WTC11 (cell line): ENCODE data around the gene ARHGEF18. TPM values are rescaled to one million over a fixed set of nuclear protein-coding genes. Genes with fewer than 3 reads are reported as not detected.

Experiments used
- ATAC-seq: fragments of 200-7000 bp; cut with Tn5 transposase; 2 replicates; pipeline ENCODE4 v1.10.0; 2021; ENCODE audit warnings: mild to moderate bottlenecking, moderate library complexity
- CTCF ChIA-PET: fragments of 300-600 bp; sonication (Branson Sonifier 250); formaldehyde crosslinking; loops from one replicate; lab custom pipeline; 2021; ENCODE audit warnings: antibody characterized with exemption; lab: Charles Lee
- POLR2A ChIA-PET: fragments of 350-600 bp; sonication (Branson Sonifier 250); formaldehyde crosslinking; loops from one replicate; lab custom pipeline; 2021; ENCODE audit warnings: antibody characterized with exemption; lab: Charles Lee
- DNase-seq: peaks from one replicate; pipeline ENCODE4 v3.0.0; 2021; ENCODE audit warnings: low spot score
- H3K27ac Mint-ChIP-seq: 2 replicates; pipeline ENCODE4 v1.8.0; 2021; ENCODE audit warnings: mixed read lengths
- H3K27me3 Mint-ChIP-seq: 2 replicates; pipeline ENCODE4 v1.8.0; 2021; ENCODE audit warnings: low read depth, mild to moderate bottlenecking, moderate library complexity, mixed read lengths
- H3K36me3 Mint-ChIP-seq: 2 replicates; pipeline ENCODE4 v1.8.0; 2021; ENCODE audit warnings: mixed read lengths
- H3K4me1 Mint-ChIP-seq: 2 replicates; pipeline ENCODE4 v1.8.0; 2022; ENCODE audit warnings: mixed read lengths
- H3K4me3 Mint-ChIP-seq: 2 replicates; pipeline ENCODE4 v1.8.0; 2021; ENCODE audit warnings: mild to moderate bottlenecking, moderate library complexity, mixed read lengths
- H3K9me3 Mint-ChIP-seq: 2 replicates; pipeline ENCODE4 v1.8.0; 2021; ENCODE audit warnings: mixed read lengths
- ARID4B ChIP-seq: sonication (generic); formaldehyde crosslinking; IDR thresholded peaks from 2 replicates; pipeline ENCODE4 v1.8.0; 2023; ENCODE audit warnings: missing genetic modification reagents, mild to moderate bottlenecking, borderline replicate concordance
- CBFB ChIP-seq: sonication (generic); formaldehyde crosslinking; IDR thresholded peaks from 2 replicates; pipeline ENCODE4 v1.8.1; 2022; ENCODE audit warnings: mild to moderate bottlenecking, low read depth, missing genetic modification reagents
- E2F1 ChIP-seq: sonication (generic); formaldehyde crosslinking; IDR thresholded peaks from 2 replicates; pipeline ENCODE4 v1.8.0; 2022; ENCODE audit warnings: mild to moderate bottlenecking, missing genetic modification reagents
- E2F4 ChIP-seq: sonication (generic); formaldehyde crosslinking; IDR thresholded peaks from 2 replicates; pipeline ENCODE4 v1.8.1; 2022; ENCODE audit warnings: low read depth, mild to moderate bottlenecking, moderate library complexity, missing genetic modification reagents, borderline replicate concordance
- E2F5 ChIP-seq: sonication (generic); formaldehyde crosslinking; IDR thresholded peaks from 2 replicates; pipeline ENCODE4 v1.8.1; 2022; ENCODE audit warnings: mild to moderate bottlenecking, moderate library complexity, missing genetic modification reagents
- EMX1 ChIP-seq: fragments of 250-450 bp; sonication (Bioruptor Pico); IDR thresholded peaks from 2 replicates; pipeline ENCODE4 v1.8.0; 2021; ENCODE audit warnings: mild to moderate bottlenecking
- ETV6 ChIP-seq: sonication (generic); formaldehyde crosslinking; IDR thresholded peaks from 2 replicates; pipeline ENCODE4 v1.8.1; 2022; ENCODE audit warnings: mild to moderate bottlenecking, missing genetic modification reagents
- FOXJ3 ChIP-seq: sonication (generic); formaldehyde crosslinking; IDR thresholded peaks from 2 replicates; pipeline ENCODE4 v1.9.0; 2021; ENCODE audit warnings: missing genetic modification reagents, mild to moderate bottlenecking, borderline replicate concordance
- FOXK1 ChIP-seq: sonication (generic); formaldehyde crosslinking; IDR thresholded peaks from 2 replicates; pipeline ENCODE4 v1.8.0; 2022; ENCODE audit warnings: mild to moderate bottlenecking, moderate library complexity, missing genetic modification reagents
- GABPB1 ChIP-seq: sonication (generic); formaldehyde crosslinking; IDR thresholded peaks from 2 replicates; pipeline ENCODE4 v1.8.1; 2023; ENCODE audit warnings: mild to moderate bottlenecking, missing genetic modification reagents
- GTF2I ChIP-seq: fragments of 250-450 bp; sonication (Bioruptor Pico); conservative IDR thresholded peaks from 2 replicates; pipeline ENCODE4 v1.4.0; 2021; ENCODE audit warnings: mild to moderate bottlenecking
- JUN ChIP-seq: sonication (generic); formaldehyde crosslinking; IDR thresholded peaks from 2 replicates; pipeline ENCODE4 v1.8.0; 2023; ENCODE audit warnings: mild to moderate bottlenecking, missing genetic modification reagents
- MYBL2 ChIP-seq: sonication (generic); formaldehyde crosslinking; IDR thresholded peaks from 2 replicates; pipeline ENCODE4 v1.8.1; 2023; ENCODE audit warnings: mild to moderate bottlenecking, moderate library complexity, missing genetic modification reagents
- NFYB ChIP-seq: sonication (generic); formaldehyde crosslinking; conservative IDR thresholded peaks from 2 replicates; pipeline ENCODE4 v1.8.0; 2022; ENCODE audit warnings: low read depth, missing genetic modification reagents
- NR1H2 ChIP-seq: sonication (generic); formaldehyde crosslinking; IDR thresholded peaks from 2 replicates; pipeline ENCODE4 v1.9.0; 2021; ENCODE audit warnings: mild to moderate bottlenecking, moderate library complexity, missing genetic modification reagents
- PRDM15 ChIP-seq: sonication (generic); formaldehyde crosslinking; IDR thresholded peaks from 2 replicates; pipeline ENCODE4 v1.8.0; 2022; ENCODE audit warnings: missing genetic modification reagents
- TEAD4 ChIP-seq: sonication (generic); formaldehyde crosslinking; IDR thresholded peaks from 2 replicates; pipeline ENCODE4 v1.8.0; 2022; ENCODE audit warnings: mild to moderate bottlenecking, missing genetic modification reagents
- TP53 ChIP-seq: sonication (generic); formaldehyde crosslinking; IDR thresholded peaks from 2 replicates; pipeline ENCODE4 v1.8.1; 2023; ENCODE audit warnings: mild to moderate bottlenecking, missing genetic modification reagents
- ZBTB43 ChIP-seq: sonication (generic); formaldehyde crosslinking; IDR thresholded peaks from 2 replicates; pipeline ENCODE4 v1.8.1; 2023; ENCODE audit warnings: mild to moderate bottlenecking, missing genetic modification reagents
- ZNF138 ChIP-seq: sonication (generic); formaldehyde crosslinking; conservative IDR thresholded peaks from 2 replicates; pipeline ENCODE4 v1.8.1; 2022; ENCODE audit warnings: mild to moderate bottlenecking, moderate library complexity, missing genetic modification reagents
- ZNF232 ChIP-seq: sonication (generic); formaldehyde crosslinking; IDR thresholded peaks from 2 replicates; pipeline ENCODE4 v1.8.0; 2022; ENCODE audit warnings: mild to moderate bottlenecking, missing genetic modification reagents
- total RNA-seq: library from RNA; stranded (reverse); gene quantifications from 3 replicates; pipeline ENCODE4 v1.2.3, GENCODE V29; 2021

ARHGEF18 gene
- total RNA-seq, 1 experiment from 2014 or later: 56.1 TPM

GRCh38 chr19:7331446-7331845, 17.3 kb upstream of the ARHGEF18 start (continued):
- TF ChIP-seq TEAD4 (CRISPR knock-in tag) (no peak), E2F1 (no peak), GTF2I (CRISPR knock-in tag) (no peak), CBFB (CRISPR knock-in tag) (no peak), TP53 (CRISPR knock-in tag) (no peak), MYBL2 (no peak), EMX1 (CRISPR knock-in tag) (no peak), ARID4B (CRISPR knock-in tag) (no peak), ZBTB43 (CRISPR knock-in tag) (no peak), FOXK1 (CRISPR knock-in tag) (no peak), E2F4 (no peak)
- TF ChIP-seq, all 79 proteins: peak for 0

GRCh38 chr19:7333198-7334118, 15.3 kb upstream of the ARHGEF18 start:
- H3K4me3 Mint-ChIP-seq: no peak overlapping the region
- TF ChIP-seq PRDM15 (CRISPR knock-in tag): no peak
- no peak for TF ChIP-seq FOXJ3 (CRISPR knock-in tag)
- TF ChIP-seq E2F5 (CRISPR knock-in tag): no peak
- TF ChIP-seq ETV6 (CRISPR knock-in tag): no peak
- no peak for TF ChIP-seq JUN (CRISPR knock-in tag)
- no peak for TF ChIP-seq NR1H2 (CRISPR knock-in tag)
- TF ChIP-seq ZNF138 (CRISPR knock-in tag): no peak
- TF ChIP-seq NFYB (CRISPR knock-in tag): no peak
- no peak for TF ChIP-seq ZNF232
- TF ChIP-seq GABPB1 (CRISPR knock-in tag): no peak
- ChIA-PET CTCF (no interaction called here), POLR2A (no interaction called here)
- no peaks in the 10 kb centered on the region for H3K4me1 Mint-ChIP-seq
- no peak for DNase-seq
- no peaks in the 10 kb centered on the region for H3K36me3 Mint-ChIP-seq
- H3K9me3 Mint-ChIP-seq: peaks cover 4% of the 10 kb centered on the region; the same call in 1 of the 2 replicates
- no peak for ATAC-seq
- H3K27ac Mint-ChIP-seq: no peak overlapping the region
- H3K27me3 Mint-ChIP-seq: no peaks in the 10 kb centered on the region; the same call in 1 of the 2 replicates
